ENCODE data around the gene ZFAND3.

Gene ZFAND3

GRCh38 chr6:37818536-37819176 is 871 bp upstream of the ZFAND3 start:
- DNase-seq (ENCODE audit: low spot score), result peak; percentile 96
- in situ Hi-C loops (cut with MboI; ENCODE audit: low sequenced_read_pairs, unreplicated experiment), result no loop called here
- TF ChIP-seq CTCF (IDR thresholded peaks at IDR 0.05; ENCODE audit: borderline replicate concordance, control extremely low read depth, extremely low read depth, insufficient read depth, missing control alignments), result no peak

GRCh38 chr6:37819802-37820717 is 533 bp downstream of the ZFAND3 start:
- DNase-seq (ENCODE audit: low spot score), result peak; percentile 38
- no peak for TF ChIP-seq CTCF (IDR thresholded peaks at IDR 0.05; ENCODE audit: borderline replicate concordance, control extremely low read depth, extremely low read depth, insufficient read depth, missing control alignments)
- in situ Hi-C loops (cut with MboI; ENCODE audit: low sequenced_read_pairs, unreplicated experiment), result no loop called here

- DNase-seq (ENCODE audit: low spot score), result no peak
- in situ Hi-C loops (cut with MboI; ENCODE audit: low sequenced_read_pairs, unreplicated experiment), result no loop called here
- no peak for TF ChIP-seq CTCF (IDR thresholded peaks at IDR 0.05; ENCODE audit: borderline replicate concordance, control extremely low read depth, extremely low read depth, insufficient read depth, missing control alignments)
Measured at GRCh38 chr6:37820718-37821079, 1.2 kb downstream of the ZFAND3 start.

- no peak for TF ChIP-seq CTCF (IDR thresholded peaks at IDR 0.05; ENCODE audit: borderline replicate concordance, control extremely low read depth, extremely low read depth, insufficient read depth, missing control alignments)
- DNase-seq (ENCODE audit: low spot score), result no peak
- in situ Hi-C loops (cut with MboI; ENCODE audit: low sequenced_read_pairs, unreplicated experiment), result no loop called here
Measured at GRCh38 chr6:37821446-37821845, 1.9 kb downstream of the ZFAND3 start.

GRCh38 chr6:37822851-37823682 is 3.5 kb downstream of the ZFAND3 start:
- DNase-seq (ENCODE audit: low spot score), result no peak
- no peak for TF ChIP-seq CTCF (IDR thresholded peaks at IDR 0.05; ENCODE audit: borderline replicate concordance, control extremely low read depth, extremely low read depth, insufficient read depth, missing control alignments)
- in situ Hi-C loops (cut with MboI; ENCODE audit: low sequenced_read_pairs, unreplicated experiment), result no loop called here

- no peak for TF ChIP-seq CTCF (IDR thresholded peaks at IDR 0.05; ENCODE audit: borderline replicate concordance, control extremely low read depth, extremely low read depth, insufficient read depth, missing control alignments)
- in situ Hi-C loops (cut with MboI; ENCODE audit: low sequenced_read_pairs, unreplicated experiment), result no loop called here
- no peak for DNase-seq (ENCODE audit: low spot score)
Measured at GRCh38 chr6:37824170-37824569, 4.6 kb downstream of the ZFAND3 start.

Measured in GM13976 (cell line).